NCI-H446 treated with DMSO at 0.1 percent for 48 hours (cell line): Measurements from ENCODE around the gene TSPYL2.

Source experiments
- DNase-seq: peaks from one replicate; lab custom pipeline; 2025; lab: John Stamatoyannopoulos, UW

The TSPYL2 gene

GRCh38 chrX:53081925-53082772 lies at the start of gene TSPYL2:
TSPYL2 (plus strand) TSS chrX:53082367; CDS start chrX:53082499, 132 bp downstream.
- peak; percentile 93 for DNase-seq

DNA sequence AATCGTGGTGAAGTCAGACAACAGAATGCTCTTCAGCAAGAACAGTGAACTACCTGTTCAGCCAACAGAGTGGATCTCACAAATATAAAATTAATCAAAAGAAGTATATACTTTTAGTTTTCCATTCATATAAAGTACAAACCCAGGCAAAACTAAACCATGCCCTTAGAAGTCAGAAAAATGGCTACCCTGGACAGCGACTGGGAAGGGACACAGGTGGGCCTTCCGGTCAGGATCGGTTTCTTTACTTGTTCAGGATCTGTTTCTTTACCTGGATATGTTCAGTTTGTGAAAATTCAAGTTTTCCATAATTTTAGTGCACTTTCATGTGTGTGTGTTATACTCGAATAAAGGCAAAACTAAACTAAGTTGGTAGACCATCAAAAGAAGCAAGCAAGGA lies 46.0 kb upstream of the TSPYL2 start:
- DNase-seq: no peak

DNA sequence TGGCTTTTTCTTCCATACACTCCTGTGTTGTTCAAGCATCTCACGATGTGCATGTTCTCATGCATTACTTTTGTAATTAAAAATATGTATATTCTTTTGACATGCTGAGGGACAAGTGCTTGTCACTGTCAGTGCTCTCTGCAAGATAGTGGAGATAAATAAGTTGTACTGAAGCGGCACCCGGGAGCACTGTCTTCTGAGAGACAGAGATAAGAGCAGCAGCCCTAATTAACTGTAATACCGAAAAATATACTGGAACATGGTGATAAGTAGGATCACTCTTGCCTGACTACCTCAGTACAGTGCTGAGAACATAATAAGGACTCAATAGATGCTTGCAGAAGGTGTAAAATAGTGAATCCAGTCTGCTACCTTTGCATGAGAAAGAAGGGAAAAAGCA lies 42.9 kb upstream of the TSPYL2 start:
- no peak for DNase-seq

DNA sequence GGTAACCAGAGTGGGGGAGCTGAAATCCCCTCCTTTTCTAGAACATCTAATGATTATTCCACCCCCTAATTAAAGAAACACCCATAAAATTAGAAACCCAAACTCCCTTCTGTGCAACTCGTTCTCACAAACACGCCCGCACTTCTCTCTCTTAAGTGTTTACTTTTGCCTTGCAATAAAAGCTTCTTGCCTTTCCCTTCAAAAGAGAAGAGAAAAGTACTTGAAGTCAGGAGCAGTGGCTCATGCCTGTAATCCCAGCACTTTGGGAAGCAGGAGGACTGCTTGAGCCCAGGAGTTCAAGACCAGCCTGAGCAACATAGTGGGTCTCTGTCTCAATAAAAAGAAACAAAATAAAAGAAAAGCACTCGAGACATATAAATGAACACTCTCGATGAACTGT lies 37.2 kb upstream of the TSPYL2 start:
- no peak for DNase-seq

GRCh38 chrX:53047228-53047627 lies 34.9 kb upstream of the TSPYL2 start:
- DNase-seq: no peak

- peak; percentile 37 for DNase-seq
These were observed 33.7 kb upstream of the TSPYL2 start, which contains the start of gene GPR173 for GRCh38 chrX:53048169-53049126. GPR173 (plus strand) TSS chrX:53048789; CDS start chrX:53076622, 27,833 bp downstream.

DNA sequence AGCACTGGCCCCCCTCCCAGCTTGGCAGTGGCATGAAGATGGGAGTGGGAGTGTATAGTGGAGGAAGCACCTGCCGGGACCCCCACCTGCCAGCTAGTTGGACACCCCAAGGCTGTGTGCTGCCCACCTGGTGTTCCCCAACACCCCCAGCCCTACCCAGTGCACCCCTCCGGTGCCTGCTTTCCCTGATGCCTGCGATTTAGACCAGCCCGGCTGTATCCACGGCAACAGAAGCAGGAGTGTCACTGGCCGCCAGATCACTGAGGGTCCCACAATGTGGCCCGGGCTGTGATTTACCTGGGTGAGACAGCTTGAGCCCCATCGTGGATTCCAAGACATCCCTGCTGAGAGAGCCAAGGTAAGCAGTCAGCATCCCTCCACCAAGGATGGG lies 33.0 kb upstream of the TSPYL2 start:
- no peak for DNase-seq

GRCh38 chrX:53050841-53051240 lies 31.3 kb upstream of the TSPYL2 start:
- no peak for DNase-seq

DNA sequence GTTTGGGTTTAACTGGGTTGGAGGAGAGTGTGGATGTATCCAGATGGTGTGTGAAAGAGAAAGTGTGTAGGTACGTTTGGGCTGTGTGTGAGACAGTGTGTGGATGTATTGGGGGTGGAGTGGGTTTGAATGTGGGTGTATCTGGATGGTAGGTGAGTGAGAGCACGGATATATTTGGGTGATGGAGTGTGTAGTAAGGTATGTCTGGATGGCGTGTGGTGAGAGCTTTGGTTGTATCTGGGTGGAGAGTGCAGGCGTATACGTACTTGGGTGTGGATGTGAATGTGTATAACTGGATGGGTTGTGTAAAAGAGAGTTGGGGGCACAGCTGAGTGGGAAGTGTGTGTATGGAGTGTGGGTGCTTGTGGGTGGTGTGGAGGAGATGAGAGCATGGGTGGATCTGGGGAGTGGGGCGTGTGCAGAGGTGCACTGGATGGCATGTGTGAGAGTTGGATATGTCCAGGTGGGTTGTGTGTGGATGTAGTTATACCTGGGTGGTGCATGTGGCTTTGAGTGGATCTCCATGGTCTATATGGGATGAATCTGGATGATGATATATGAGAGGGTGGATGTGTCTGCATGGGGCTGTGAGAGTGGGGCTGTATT lies 26.8 kb upstream of the TSPYL2 start:
- DNase-seq: no peak

- no peak for DNase-seq
These were observed 25.9 kb upstream of the TSPYL2 start for GRCh38 chrX:53056292-53056691.

DNA sequence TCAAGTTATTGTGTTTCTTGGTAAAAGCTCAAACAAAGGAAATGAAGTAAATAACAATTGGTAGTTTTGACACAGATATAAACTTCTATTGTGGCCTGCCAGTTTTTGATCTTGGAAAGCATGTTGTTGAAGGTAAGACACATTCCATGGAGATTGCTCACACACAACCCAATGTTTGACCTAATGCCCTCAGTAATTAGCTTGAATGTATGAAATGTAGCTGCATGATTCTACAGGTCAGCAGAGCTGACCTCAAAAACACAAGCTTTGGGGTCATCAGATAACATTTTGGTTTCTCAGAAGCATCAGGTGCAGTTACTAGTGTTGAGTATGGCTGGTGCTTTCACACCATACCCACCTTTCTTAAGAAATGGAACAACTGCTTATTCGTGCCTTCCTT lies 17.1 kb upstream of the TSPYL2 start:
- no peak for DNase-seq

DNA sequence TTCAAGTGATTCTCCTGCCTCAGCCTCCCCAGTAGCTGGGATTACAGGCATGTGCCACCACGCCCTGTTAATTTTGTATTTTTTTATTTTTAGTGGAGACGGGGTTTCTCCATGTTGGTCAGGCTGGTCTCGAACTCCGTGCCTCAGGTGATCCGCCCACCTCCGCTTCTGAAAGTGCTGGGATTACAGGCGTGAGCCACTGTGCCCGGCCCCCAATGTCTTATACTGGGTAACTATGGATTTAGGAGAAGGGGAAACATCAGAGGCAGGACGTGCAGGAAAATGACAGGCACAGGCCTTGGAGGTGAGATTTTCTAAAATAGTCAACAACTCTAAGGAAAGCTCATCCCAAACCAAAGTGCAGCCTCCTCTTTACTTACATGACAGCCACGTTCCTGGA lies 11.1 kb upstream of the TSPYL2 start:
- DNase-seq: no peak

DNA sequence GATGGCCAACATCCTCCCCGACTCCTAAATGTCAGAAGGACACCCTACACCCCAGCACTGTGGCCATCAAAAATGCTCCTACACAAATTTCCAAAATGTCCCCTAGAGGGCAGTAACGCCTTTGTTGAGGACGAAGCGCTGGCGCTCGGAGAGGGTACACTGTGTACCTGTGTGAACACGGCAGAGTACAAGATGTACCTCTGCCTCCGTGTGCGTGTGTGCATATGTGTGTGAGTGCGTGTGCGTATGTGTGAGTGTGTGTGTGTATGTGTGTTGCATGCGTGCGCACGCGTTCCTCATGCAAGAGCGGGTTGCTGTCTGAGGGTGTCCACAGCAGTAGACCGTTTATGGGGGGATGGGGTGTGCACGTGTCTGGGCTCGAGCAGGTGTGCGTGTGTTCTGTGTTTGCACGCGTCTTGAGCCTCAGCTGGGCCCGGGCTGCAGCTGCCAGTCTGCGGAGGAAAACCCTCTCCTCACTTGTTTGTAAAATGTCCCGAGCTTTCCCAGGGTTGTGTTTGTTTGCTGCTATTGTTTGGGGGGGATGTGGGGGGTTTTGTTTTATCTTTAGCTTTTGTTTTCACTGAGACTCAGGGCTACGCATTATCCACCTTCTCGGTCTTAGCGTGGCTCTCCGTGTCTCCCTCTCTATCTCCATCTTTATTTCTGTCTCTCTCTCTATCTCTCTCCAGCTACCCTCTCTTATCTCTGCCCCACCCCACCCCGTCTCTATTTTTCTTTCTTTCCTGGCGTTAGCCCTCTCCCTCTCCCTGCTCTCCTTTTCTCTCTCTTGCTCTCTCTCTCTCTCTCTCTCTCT lies 10.4 kb upstream of the TSPYL2 start:
- DNase-seq: peak; percentile 40

GRCh38 chrX:53072418-53073114 lies 9.6 kb upstream of the TSPYL2 start:
- no peak for DNase-seq

- no peak for DNase-seq
These were observed 9.0 kb upstream of the TSPYL2 start for GRCh38 chrX:53073115-53073586.

DNA sequence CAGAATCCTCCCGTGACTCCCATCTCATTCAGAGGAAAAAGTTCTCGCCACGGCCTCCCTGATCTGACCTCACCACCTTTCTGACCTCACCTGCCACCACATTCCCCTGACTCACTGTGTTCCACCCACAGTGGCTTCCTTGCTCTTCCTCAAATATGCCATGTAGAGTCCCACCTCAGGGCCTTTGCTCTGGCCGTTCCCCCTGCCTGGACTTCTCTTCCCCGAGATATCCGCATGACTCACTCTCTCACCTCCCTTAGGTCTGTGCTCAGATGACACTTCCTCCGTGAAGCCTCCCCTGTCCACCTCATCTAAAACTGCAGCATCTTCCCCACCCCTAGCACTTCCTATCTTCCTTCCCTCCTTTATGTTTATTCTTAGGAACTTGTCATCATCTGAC lies 7.2 kb upstream of the TSPYL2 start:
- no peak for DNase-seq

DNA sequence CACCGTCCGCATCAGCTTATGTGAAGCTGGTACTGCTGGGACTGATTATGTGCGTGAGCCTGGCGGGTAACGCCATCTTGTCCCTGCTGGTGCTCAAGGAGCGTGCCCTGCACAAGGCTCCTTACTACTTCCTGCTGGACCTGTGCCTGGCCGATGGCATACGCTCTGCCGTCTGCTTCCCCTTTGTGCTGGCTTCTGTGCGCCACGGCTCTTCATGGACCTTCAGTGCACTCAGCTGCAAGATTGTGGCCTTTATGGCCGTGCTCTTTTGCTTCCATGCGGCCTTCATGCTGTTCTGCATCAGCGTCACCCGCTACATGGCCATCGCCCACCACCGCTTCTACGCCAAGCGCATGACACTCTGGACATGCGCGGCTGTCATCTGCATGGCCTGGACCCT lies 5.5 kb upstream of the TSPYL2 start:
- no peak for DNase-seq

DNA sequence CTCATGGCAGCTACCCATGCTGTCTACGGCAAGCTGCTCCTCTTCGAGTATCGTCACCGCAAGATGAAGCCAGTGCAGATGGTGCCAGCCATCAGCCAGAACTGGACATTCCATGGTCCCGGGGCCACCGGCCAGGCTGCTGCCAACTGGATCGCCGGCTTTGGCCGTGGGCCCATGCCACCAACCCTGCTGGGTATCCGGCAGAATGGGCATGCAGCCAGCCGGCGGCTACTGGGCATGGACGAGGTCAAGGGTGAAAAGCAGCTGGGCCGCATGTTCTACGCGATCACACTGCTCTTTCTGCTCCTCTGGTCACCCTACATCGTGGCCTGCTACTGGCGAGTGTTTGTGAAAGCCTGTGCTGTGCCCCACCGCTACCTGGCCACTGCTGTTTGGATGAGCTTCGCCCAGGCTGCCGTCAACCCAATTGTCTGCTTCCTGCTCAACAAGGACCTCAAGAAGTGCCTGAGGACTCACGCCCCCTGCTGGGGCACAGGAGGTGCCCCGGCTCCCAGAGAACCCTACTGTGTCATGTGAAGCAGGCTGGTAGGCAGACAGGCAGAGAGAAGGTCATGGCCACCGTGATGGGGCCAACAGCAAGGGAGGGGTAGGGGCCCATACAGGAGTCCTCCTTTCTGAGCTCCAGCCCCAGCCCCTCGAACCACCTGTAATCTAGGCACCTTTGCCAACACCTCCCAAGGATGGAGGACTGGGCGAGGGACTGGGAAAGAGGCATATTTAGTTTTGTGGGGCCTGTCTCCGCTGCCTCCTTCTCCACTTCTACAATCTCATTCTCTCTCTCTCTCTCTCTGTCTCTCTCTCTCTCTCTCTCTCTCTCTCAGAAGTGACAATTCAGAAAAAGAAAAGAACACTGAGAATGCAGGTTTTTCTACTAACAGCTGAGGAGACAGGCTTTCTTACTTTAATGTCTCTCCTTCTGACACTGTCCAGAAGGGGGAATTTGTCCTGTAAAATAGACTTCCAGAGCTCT lies 4.7 kb upstream of the TSPYL2 start:
- DNase-seq: no peak

- no peak for DNase-seq
These were observed 3.2 kb upstream of the TSPYL2 start for GRCh38 chrX:53078943-53079342.
